Left hindlimb (tissue), 1 donor: ENCODE measurements around the gene PTS.

Source experiments
- DNase-seq: peaks from one replicate; pipeline ENCODE4 v3.0.0-alpha.2; 2018

Gene PTS

DNA sequence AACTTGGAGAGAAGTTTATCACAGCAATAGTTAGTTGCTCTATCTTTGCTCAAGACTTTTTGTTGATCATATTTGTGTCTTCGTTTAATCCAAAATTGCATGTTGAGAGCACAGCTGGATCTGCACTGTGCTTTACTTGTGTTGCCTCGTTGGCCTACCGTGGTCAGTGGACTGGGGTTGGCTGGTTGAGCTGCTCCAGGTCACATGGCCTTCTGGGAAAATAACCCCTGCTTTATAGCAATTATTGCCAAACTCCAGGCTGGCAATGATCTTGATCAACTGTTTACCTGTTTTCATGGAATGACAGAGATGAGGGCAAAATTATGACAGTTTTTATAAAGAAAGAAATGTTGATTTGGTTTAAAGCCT is 40.2 kb downstream of the PTS start:
- DNase-seq = no peak

GRCh38 chr11:112267188-112267591 is 41.0 kb downstream of the PTS start:
- DNase-seq = no peak

DNA sequence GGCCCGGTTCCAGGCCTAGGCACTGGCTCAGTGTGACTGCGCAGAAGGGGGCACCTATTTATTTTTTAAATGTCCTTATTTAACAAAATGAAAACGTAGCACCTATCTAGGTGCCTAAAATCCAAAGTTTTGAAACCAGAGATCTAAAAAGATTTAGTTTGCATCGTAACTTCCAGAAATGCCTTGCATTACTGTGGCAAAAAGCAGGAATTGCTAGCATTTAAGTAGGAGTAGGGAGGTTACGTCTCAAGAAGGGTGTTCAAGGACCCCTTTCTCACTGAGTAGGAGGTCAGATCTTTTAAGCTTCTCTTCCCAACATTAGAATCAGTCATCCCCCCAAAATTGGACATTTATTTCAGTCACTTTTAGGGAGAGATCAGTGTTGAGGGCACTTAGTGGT is 42.2 kb downstream of the PTS start:
- no peak for DNase-seq

DNA sequence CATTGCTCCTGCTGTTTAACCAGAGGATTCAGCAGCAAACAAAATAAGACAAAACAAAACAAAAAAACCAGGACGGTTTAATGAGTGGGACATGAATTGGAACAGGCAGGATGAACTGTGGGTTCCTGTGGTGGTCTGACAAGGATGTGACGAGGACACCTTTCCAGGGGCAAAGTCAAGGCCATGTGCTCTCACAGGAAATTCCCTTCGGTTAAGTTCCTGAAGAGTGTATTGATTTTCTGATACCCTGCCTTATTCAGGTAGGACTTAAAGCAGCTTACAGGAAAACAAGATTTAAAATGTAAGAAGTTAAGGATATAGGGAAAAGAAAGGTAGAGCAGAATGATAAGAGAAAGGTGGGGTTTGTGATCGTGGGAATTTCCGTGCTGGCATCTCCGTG is 42.9 kb downstream of the PTS start:
- no peak for DNase-seq

DNA sequence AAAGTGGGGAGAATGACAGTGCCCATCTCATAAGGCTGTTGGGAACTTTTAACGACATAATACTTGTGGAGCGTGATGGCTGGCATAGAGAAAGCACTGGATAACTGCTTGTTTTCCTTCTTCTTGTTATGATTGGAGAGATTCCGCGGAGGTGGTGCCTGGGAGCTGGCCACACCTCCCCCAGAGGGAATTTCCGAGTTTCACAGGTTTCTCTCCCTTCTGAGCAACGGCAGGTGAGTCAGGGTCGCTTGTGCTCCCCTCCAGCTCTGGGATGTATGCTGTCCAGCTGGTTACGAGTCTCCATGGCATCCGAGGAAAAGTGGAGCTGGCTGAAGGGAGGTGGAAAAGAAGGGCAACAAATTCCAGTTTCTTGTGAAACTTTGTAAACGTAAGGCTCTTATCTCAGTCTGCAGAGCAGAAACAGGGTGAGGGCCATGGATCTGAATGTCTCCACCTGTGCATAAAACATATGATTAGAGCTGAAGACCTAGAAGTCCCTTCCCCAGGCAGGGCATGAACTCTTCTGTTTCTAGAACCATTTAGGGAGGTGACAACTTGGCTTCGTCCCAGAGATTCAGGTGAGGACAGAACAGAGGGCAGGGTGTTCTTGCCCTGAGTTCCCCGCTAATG is 44.4 kb downstream of the PTS start:
- no peak for DNase-seq

GRCh38 chr11:112271242-112271641 is 45.0 kb downstream of the PTS start:
- no peak for DNase-seq

DNA sequence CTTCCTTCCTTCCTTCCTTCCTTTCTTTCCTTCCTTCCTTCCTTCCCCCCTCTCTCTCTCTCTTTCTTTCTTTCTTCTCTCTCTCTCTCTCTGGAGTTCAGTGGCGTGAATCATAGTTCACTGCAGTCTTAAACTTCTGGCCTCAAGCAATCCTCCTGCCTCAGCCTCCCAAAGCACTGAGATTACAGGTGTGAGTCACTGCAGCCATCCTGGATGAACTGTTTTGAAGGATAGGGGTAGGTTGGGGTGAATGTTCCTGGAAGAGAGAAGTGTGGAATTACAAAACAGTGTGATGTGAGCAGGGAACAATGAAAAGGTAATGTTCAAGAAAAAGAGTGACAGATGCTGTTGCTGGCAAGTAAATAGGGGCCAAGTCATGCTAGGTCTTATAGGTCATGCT is 46.8 kb downstream of the PTS start:
- no peak for DNase-seq

DNA sequence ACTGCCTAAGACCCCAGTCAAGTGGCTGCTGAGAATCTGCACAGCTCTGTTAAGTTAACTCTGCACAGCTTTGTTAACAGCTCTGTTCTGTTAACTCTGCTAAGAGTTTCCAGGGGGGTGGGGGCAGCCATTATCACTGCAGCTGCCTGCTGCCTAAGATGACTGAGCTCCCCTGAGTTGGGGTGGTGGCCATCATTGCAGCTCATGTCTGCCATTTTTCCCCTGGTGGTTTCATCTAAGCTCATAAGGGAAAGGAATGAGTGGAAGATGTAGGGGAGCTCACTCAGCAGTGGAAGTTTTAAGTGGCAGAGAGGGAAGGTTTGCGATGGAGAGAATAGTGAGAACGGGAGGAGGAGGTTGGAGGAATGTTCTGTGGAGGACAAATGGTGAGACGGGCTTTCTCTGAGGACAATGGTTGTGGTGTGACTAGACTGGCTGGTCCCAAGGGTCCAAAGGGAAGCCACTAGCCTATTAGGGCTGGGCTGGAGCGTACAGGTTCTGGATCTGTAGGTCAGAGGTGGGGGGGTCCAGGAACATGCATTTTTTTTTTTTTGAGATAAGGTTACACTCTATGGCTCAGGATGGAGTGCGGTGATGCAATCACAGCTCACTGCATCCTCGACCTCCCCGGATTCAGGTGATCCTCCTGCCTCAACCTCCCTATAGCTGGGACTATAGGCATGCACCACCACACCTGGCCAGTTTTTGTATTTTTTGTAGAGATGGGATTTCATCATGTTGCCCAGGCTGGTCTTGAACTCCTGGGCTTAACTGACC is 48.0 kb downstream of the PTS start:
- DNase-seq = no peak

GRCh38 chr11:112277029-112277428 is 50.8 kb downstream of the PTS start:
- no peak for DNase-seq

DNA sequence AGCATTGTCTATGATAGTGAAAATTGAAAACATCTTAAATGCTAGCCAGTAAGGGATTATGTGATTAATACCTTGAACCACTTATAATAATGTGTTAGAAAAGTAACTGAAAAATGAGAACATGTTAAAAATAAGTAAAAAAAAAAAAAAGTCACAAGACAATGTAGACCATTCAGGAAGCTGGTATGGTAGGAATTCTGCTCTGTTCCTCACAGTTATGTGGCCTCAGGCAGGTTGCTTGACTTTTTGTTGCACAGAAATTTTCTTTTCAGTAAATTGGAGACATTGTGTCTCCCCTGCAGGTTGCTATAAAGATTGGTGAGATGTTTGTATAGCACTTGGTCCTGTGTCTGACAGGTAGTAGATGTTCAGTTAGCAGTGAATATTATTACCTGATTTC is 51.7 kb downstream of the PTS start:
- DNase-seq = no peak

GRCh38 chr11:112278803-112279202 is 52.6 kb downstream of the PTS start:
- DNase-seq = no peak

DNA sequence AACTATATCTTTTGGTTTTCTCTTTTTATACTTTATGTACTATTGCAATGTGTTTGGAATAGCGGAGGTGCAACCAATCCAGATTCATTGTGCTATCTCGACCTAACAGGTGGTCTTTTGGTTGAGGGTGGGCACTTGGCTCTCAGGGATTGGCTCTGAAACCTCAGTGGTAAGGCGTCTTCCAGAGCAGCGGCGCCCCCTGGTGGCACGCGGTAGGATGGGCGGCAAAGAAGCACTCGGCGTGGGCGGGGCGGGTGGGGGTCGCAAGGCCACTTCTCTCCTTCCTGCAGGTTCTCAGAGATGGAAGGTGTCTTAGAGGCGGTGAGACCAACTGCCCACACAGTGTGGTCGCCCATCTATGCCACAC is 53.7 kb downstream of the PTS start:
- DNase-seq = peak; percentile 75

DNA sequence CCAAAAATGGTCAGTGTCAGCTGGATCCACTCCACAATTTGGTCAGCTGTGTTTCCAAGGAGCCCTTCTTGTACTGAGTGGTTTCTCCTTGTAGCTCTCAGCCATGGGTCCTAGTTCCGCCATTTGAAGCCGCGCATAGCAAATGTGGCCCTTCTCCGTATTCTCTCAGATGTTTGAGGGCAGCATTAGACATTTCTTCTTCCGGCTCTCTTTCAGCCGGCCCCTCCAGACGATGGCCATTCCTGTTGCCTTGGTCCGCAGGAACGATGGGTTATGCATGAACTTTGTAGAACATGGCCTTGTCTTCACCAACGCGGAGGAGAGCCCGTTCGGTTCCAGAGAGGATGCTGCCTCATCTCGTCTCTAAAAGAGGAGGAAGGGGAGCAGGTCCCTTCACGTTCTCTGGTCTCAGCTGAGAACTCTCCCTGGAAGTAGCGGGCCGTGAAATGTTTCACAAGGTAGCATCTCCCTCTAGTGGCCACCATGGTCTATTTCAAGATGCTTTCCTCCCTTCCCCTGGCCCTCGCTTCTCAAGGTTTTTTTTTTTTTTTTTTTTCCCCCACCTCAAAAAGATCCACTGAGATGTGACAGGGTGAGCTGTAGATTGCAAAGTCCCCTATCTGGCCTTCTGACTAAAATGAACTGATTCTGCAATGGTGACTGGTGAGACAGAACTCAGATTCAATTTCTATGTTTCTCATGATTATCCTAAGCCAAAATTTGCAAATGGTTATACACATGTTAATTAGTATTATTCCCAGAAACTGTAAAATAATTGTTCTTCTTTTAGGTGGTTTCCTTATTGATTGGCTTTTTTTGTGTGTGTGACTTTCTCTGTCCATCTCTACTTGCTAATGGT is 54.3 kb downstream of the PTS start:
- peak; percentile 66 for DNase-seq

- DNase-seq = no peak
Observed at GRCh38 chr11:112281726-112282125, 55.5 kb downstream of the PTS start.
